Panc1 (cell line): Measurements from ENCODE around the gene CLTB.

Source experiments
- POLR2AphosphoS5 ChIP-seq: IDR thresholded peaks from 2 replicates; pipeline ENCODE4 v1.6.1; 2012; ENCODE audit warnings: mild to moderate bottlenecking, low read depth, low read length, moderate library complexity
- REST ChIP-seq, 2 experiments: IDR thresholded peaks; 2 replicates each; pipeline ENCODE4 v1.6.1; 2011 to 2012; ENCODE audit warnings: low read depth in 2 of 2, control low read depth in 1 of 2, low read length in 1 of 2, mild to moderate bottlenecking in 1 of 2, moderate library complexity in 1 of 2; ENCODE audit not compliant: insufficient read depth in 1 of 2
- SIN3A ChIP-seq: IDR thresholded peaks from 2 replicates; pipeline ENCODE4 v1.6.1; 2012; ENCODE audit warnings: low read depth, mild to moderate bottlenecking, low read length, moderate library complexity, borderline replicate concordance; ENCODE audit not compliant: insufficient read depth
- TCF7L2 ChIP-seq: IDR thresholded peaks from 2 replicates; pipeline ENCODE4 v1.6.1; 2011; ENCODE audit warnings: mild to moderate bottlenecking, low read depth, low read length, inconsistent platforms
- TF ChIP-seq, protein P1 (sequence below): fragments of 450-650 bp; IDR thresholded peaks from 2 replicates; pipeline ENCODE4 v1.5.1; 2017; ENCODE audit warnings: mild to moderate bottlenecking

DNA sequence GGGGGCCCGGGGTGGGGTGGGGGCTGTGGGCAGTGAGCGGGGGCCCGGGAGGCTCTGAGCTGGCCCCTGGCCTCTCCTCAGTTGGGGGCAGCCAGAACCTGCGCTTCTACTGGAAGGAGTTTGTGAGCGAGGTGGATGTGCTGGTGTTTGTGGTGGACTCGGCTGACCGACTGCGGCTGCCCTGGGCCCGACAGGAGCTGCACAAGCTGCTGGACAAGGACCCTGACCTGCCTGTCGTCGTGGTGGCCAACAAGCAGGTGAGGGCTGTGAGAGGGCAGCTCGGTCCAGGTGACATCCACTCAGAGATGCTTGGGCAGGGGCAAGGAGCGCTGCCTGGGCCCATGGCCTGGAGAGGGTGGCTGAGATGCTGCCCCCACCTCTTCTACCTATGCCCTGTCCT is 47.6 kb downstream of the CLTB start:
- no peak for TF ChIP-seq REST (IDR thresholded peaks at IDR 0.05; ENCODE audit: insufficient read depth in 1 of 2, low read depth in 2 of 2, low read length in 1 of 2)
- TF ChIP-seq, protein P1, sequence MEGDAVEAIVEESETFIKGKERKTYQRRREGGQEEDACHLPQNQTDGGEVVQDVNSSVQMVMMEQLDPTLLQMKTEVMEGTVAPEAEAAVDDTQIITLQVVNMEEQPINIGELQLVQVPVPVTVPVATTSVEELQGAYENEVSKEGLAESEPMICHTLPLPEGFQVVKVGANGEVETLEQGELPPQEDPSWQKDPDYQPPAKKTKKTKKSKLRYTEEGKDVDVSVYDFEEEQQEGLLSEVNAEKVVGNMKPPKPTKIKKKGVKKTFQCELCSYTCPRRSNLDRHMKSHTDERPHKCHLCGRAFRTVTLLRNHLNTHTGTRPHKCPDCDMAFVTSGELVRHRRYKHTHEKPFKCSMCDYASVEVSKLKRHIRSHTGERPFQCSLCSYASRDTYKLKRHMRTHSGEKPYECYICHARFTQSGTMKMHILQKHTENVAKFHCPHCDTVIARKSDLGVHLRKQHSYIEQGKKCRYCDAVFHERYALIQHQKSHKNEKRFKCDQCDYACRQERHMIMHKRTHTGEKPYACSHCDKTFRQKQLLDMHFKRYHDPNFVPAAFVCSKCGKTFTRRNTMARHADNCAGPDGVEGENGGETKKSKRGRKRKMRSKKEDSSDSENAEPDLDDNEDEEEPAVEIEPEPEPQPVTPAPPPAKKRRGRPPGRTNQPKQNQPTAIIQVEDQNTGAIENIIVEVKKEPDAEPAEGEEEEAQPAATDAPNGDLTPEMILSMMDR: no peak
- TF ChIP-seq POLR2AphosphoS5: no peak
- no peak for TF ChIP-seq TCF7L2
- no peak for TF ChIP-seq SIN3A
